ENCODE data around the gene HSPB6.

DNA sequence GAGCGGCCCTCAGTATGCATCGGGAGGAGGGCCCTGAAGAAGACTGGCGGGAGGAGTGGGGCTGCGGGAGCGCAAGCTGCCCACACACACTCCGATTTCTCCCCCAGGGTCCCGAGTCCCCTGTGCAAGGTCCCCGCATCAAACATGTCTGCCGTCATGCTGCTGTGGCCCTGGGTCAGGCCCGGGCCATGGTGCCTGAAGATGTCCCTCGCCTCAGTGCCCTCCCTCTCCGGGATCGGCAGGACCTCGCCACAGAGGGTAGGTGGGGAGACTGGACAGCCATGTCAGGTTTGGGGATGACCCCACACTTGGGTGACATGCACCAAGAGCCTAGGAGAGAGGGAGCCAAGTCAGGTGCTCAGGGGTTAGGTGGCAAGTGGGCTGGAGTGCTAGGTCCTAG, 34.4 kb downstream of the HSPB6 start:
- no peak for TF ChIP-seq CTCF (IDR thresholded peaks at IDR 0.05)
- no peak for TF ChIP-seq ZFX (IDR thresholded peaks at IDR 0.05; ENCODE audit: borderline replicate concordance)
